H1 (cell line): Measurements from ENCODE around the gene WWP2. TPM values are rescaled to one million over a fixed set of nuclear protein-coding genes. Genes with fewer than 3 reads are reported as not detected.

Experiments used
- ASH2L ChIP-seq: fragments of 200-600, 300-600 bp; sonication (generic); IDR thresholded peaks from one replicate; pipeline ENCODE4 v1.7.1; 2017; ENCODE audit warnings: low read length
- ATF2 ChIP-seq: IDR thresholded peaks from 2 replicates; pipeline ENCODE4 v1.6.1; 2012; ENCODE audit warnings: low read length, inconsistent platforms
- BRCA1 ChIP-seq: IDR thresholded peaks from 2 replicates; pipeline ENCODE4 v1.6.1; 2012; ENCODE audit warnings: low read depth, low read length, improper control_type of control experiment
- CEBPB ChIP-seq: IDR thresholded peaks from 2 replicates; pipeline ENCODE4 v1.6.1; 2012; ENCODE audit warnings: low read depth, low read length
- CHD7 ChIP-seq: fragments of 300-600 bp; sonication (generic); IDR thresholded peaks from 2 replicates; pipeline ENCODE4 v1.7.1; 2012; ENCODE audit warnings: low read length, moderate library complexity, mild to moderate bottlenecking, inconsistent platforms; ENCODE audit not compliant: insufficient replicate concordance
- KDM4A ChIP-seq: IDR thresholded peaks from one replicate; pipeline ENCODE4 v1.7.1; 2012; ENCODE audit warnings: low read depth, mild to moderate bottlenecking, moderate library complexity, low read length, inconsistent platforms; ENCODE audit not compliant: severe bottlenecking
- MAX ChIP-seq: IDR thresholded peaks from 2 replicates; pipeline ENCODE4 v1.6.1; 2012; ENCODE audit warnings: inconsistent platforms
- POLR2A ChIP-seq, 2 experiments: IDR thresholded peaks; 1 replicate in 1 of 2; 2 replicates in 1 of 2; pipeline ENCODE4 v1.6.1; 2011; ENCODE audit warnings: low read depth in 2 of 2, low read length in 2 of 2, mild to moderate bottlenecking in 2 of 2; ENCODE audit errors: control extremely low read depth in 1 of 2
- RXRA ChIP-seq: IDR thresholded peaks from 2 replicates; pipeline ENCODE4 v1.6.1; 2011; ENCODE audit warnings: low read depth, mild to moderate bottlenecking, low read length, moderate library complexity; ENCODE audit not compliant: insufficient read depth
- SUZ12 ChIP-seq: fragments of 200-600 bp; sonication (generic); IDR thresholded peaks from 2 replicates; pipeline ENCODE4 v1.6.1; 2012; ENCODE audit warnings: mild to moderate bottlenecking, inconsistent platforms, low read length, moderate library complexity, mixed read lengths
- polyA plus RNA-seq, 7 experiments: library from polyadenylated mRNA; depleted of rRNA in 3 of 7; stranded (reverse) in 5 of 7; unstranded in 2 of 7; fragments of >200 nt in 5 of 7; fragments of 200-250 nt in 2 of 7; gene quantifications; 1 replicate in 5 of 7; 2 replicates in 1 of 7; 4 replicates in 1 of 7; pipeline versions ENCODE4 v1.2.1 to v1.2.3, GENCODE V29; 2011 to 2013; ENCODE audit warnings: missing spikeins in 2 of 7, mixed read lengths in 2 of 7
- total RNA-seq: library from RNA; stranded (reverse); fragmentation: NEBNext Ultra II Directional; extraction: Animal tissue kit (Norgen Biotek cat#: 25700); gene quantifications from 2 replicates; pipeline ENCODE4 v1.2.1, GENCODE V29; 2021

WWP2 gene
- total and polyA plus RNA-seq, 2 of the 8 experiments (the other 6 are each of a cell fraction or from before 2014, with no cell fraction given): 14.1 to 42.2 TPM

GRCh38 chr16:69931631-69932030 lies 169.5 kb downstream of the WWP2 start (continued):
- TF ChIP-seq CHD7: no peak
- TF ChIP-seq BRCA1: no peak
- TF ChIP-seq MAX: no peak
- no peak for TF ChIP-seq SUZ12
- TF ChIP-seq CEBPB: no peak
- no peak for TF ChIP-seq KDM4A
- TF ChIP-seq ATF2: no peak
- TF ChIP-seq POLR2A (IDR thresholded peaks at IDR 0.05; ENCODE audit: control extremely low read depth in 1 of 2, low read depth in 2 of 2, low read length in 2 of 2): no peak
- TF ChIP-seq ASH2L: no peak
- no peak for TF ChIP-seq RXRA
